Testis (tissue), 5 donors: Measurements from ENCODE around the gene GPX2. TPM values are rescaled to one million over a fixed set of nuclear protein-coding genes. Genes with fewer than 3 reads are reported as not detected.

Source experiments
- DNase-seq: peaks from one replicate; pipeline ENCODE4 v3.0.0-alpha.2; 2019
- H3K27ac ChIP-seq, 2 donors: fragments of 200-600 bp; sonication (generic); one replicate each; pipeline ENCODE4 v1.5.1; 2019
- H3K27me3 ChIP-seq: fragments of 200-600 bp; sonication (generic); one replicate; pipeline ENCODE4 v1.5.1; 2019
- H3K36me3 ChIP-seq: fragments of 200-600 bp; sonication (generic); one replicate; pipeline ENCODE4 v1.5.1; 2017; ENCODE audit warnings: low read depth; ENCODE audit errors: missing control alignments
- H3K4me1 ChIP-seq: fragments of 200-600 bp; sonication (generic); one replicate; pipeline ENCODE4 v1.5.1; 2019
- H3K4me3 ChIP-seq, 2 donors: fragments of 200-600 bp; sonication (generic); one replicate each; pipeline ENCODE4 v1.5.1; 2017 to 2019
- H3K9me3 ChIP-seq: fragments of 200-600 bp; sonication (generic); one replicate; pipeline ENCODE4 v1.5.1; 2017
- POLR2A ChIP-seq: fragments of 450-650 bp; IDR thresholded peaks from one replicate; pipeline ENCODE4 v1.6.1; 2017; ENCODE audit warnings: antibody characterized with exemption, mild to moderate bottlenecking, moderate library complexity
- WGBS, 2 donors: methylation state at CpG; one replicate each; pipeline ENCODE4 v1.1.5; 2018; 5-methylcytosine and 5-hydroxymethylcytosine counted together
- intact Hi-C: fragments of 100-400 bp; cut with DNase I; formaldehyde crosslinking; loops from one replicate; pipeline ENCODE4 v1.15.1; 2023; ENCODE audit warnings: low total_unique reads
- long read RNA-seq, 2 donors: transcript quantifications; one replicate each; lab custom pipeline, GENCODE V29; 2026
- polyA plus RNA-seq: library from polyadenylated mRNA; stranded (reverse); fragments of 350-450 nt; fragmentation: Illumina TruSeq; extraction: RNeasy Lipid Tissue Mini Kit (QIAGEN cat#74804); gene quantifications from one replicate; pipeline ENCODE4 v1.2.3, GENCODE V29; 2014; ENCODE audit warnings: low read depth, low replicate concordance; ENCODE audit not compliant: insufficient read depth
- total RNA-seq, 2 donors: library from RNA; depleted of rRNA; stranded (reverse); fragments of >200 nt; gene quantifications; one replicate each; pipeline ENCODE4 v1.2.3, GENCODE V29; 2016
- TF ChIP-seq, protein P1 (sequence below), 3 experiments: fragments of 450-650 bp in 2 of 3; fragments of 200-600 bp in 1 of 3; sonication (generic) in 1 of 3; IDR thresholded peaks; one replicate each; pipeline ENCODE4 v1.5.1; 2016 to 2019; ENCODE audit warnings: antibody characterized with exemption in 3 of 3, mild to moderate bottlenecking in 2 of 3, moderate library complexity in 1 of 3

Gene GPX2
- total RNA-seq (under 1 TPM in 1 of 2 donors, not detected in 1; 0.99 TPM), polyA plus RNA-seq (1.9 TPM)
- long read RNA-seq, donor 1 = 0 reads
- long read RNA-seq, donor 2, partial matches to known transcripts = 0 of 1 reads
- long read RNA-seq, donor 2, other reads (novel, unspliced or antisense) = 0 of 1 reads

DNA sequence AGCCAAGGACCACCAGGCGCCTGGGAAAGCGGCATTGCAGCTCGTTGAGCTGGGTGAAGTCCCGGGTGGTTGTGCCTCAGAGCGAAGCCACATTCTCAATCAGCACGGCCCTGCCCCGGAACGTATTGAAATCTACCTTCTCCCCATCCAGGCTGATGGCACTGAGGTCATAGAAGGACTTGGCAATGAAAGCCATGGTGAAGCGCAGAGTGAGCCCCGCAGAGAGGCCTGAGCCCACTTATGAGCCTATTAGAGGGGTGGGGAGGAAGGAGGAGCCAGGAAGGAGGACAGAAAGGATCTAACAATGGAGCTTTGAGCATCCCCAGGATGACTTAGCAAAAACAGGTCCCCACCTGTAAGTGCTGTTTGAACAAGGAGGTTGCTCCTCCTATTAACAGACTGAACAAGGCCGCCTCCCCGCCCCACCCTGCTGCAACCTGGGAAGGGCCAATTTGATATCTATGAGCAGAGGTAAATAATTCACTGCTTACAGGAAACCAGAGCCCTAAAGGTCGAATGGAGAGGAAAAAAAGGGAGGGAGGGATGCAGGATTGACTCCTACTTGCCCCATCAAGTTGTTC lies at the start of gene GPX2:
GPX2 (minus strand) TSS at position 215 of the 581 bp plus-strand sequence; CDS start at position 196, 19 bp downstream.
- Histone ChIP-seq H3K27me3 (no peaks in the 10 kb centered on the region), H3K9me3 (no peaks in the 10 kb centered on the region), H3K4me1 (peaks cover 7% of the 10 kb centered on the region), H3K4me3 (no peak within 1 kb of the TSS), H3K36me3 (no peaks in the 10 kb centered on the region), H3K27ac (no peak within 1 kb of the TSS)
- TF ChIP-seq, protein P1, sequence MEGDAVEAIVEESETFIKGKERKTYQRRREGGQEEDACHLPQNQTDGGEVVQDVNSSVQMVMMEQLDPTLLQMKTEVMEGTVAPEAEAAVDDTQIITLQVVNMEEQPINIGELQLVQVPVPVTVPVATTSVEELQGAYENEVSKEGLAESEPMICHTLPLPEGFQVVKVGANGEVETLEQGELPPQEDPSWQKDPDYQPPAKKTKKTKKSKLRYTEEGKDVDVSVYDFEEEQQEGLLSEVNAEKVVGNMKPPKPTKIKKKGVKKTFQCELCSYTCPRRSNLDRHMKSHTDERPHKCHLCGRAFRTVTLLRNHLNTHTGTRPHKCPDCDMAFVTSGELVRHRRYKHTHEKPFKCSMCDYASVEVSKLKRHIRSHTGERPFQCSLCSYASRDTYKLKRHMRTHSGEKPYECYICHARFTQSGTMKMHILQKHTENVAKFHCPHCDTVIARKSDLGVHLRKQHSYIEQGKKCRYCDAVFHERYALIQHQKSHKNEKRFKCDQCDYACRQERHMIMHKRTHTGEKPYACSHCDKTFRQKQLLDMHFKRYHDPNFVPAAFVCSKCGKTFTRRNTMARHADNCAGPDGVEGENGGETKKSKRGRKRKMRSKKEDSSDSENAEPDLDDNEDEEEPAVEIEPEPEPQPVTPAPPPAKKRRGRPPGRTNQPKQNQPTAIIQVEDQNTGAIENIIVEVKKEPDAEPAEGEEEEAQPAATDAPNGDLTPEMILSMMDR (IDR thresholded peaks at IDR 0.05) = no peak
- no peak for TF ChIP-seq POLR2A
- 87 to 89% methylated on average over 13 of the region's 13 CpGs for WGBS, 2 donors
- DNase-seq = no peak
- intact Hi-C loops = no loop called here

DNA sequence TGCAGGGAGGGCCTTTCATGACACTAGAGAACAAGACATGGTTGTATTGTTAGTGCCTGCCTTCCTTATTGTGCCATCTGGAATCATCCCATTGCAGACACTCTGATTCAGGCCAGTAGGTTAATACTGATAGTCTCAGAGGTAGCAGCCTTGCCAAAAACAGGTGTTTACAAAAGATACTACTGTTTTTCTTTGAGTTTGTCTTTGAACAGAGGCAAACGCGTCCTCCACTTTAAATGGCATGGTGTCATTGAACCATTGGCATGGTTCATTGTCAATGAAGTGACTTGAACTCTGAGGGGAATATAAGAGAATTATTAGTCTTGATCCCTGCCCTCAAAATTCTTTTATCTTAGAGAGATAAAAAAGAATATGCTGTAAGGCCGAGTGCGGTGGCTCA lies 48.4 kb upstream of the GPX2 start:
- 82 to 84% methylated on average over 4 of the region's 4 CpGs for WGBS, 2 donors
- H3K36me3 ChIP-seq = no peaks in the 10 kb centered on the region
- no peaks in the 10 kb centered on the region for H3K9me3 ChIP-seq
- H3K27me3 ChIP-seq = no peaks in the 10 kb centered on the region
- H3K27ac ChIP-seq = no peak overlapping the region
- DNase-seq = no peak
- intact Hi-C loops = no loop called here
- TF ChIP-seq, protein P1 (IDR thresholded peaks at IDR 0.05) = no peak
- no peak for TF ChIP-seq POLR2A
- no peaks in the 10 kb centered on the region for H3K4me1 ChIP-seq
- H3K4me3 ChIP-seq = no peak overlapping the region

DNA sequence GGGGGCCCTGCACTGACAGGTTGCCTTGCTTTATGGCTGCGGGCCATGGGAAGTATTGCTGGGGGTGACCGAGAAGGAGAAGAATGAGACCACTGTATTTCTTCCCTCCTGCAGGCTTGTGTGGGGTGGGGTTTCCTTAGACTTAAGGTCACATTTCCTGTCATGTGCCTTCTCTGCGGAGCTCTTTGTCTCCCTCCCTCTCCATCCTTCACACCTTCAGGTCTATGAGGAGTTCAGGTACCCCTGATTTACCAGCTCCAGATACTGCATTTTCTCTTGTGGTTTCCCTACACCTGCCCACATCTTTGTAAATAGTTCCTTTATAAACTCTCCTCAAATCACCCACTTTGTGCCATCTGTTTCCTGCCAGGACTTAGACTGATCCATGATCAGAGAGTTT lies 47.8 kb upstream of the GPX2 start:
- Histone ChIP-seq H3K4me1 (no peaks in the 10 kb centered on the region), H3K27me3 (no peaks in the 10 kb centered on the region), H3K9me3 (no peaks in the 10 kb centered on the region), H3K4me3 (no peak overlapping the region), H3K36me3 (no peaks in the 10 kb centered on the region), H3K27ac (no peak overlapping the region)
- intact Hi-C loops = no loop called here
- no peak for DNase-seq
- 71 to 72% methylated on average over 3 of the region's 3 CpGs for WGBS, 2 donors
- TF ChIP-seq, protein P1 (IDR thresholded peaks at IDR 0.05) = no peak
- TF ChIP-seq POLR2A = no peak

DNA sequence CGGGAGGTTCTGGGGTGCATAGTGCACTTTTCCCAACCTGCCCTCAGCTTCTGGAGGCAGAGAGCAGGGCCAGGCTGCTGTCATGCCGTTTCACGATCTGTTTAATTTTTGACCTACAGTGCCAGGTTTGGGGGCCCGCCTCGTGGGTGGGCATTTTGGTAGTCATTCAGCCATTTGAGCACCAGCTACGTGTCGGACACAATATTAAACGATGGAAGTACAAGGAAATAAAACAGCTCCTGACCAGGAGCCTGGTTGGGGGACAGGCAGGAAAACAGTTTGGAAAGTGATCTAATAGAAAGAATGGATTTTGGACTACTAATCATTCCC lies 44.9 kb upstream of the GPX2 start:
- WGBS, 2 donors = 0 to 1% methylated on average over 7 to 8 of the region's 8 CpGs
- Histone ChIP-seq H3K4me1 (no peaks in the 10 kb centered on the region), H3K27ac (peak overlapping the region; percentile 78 to 90), H3K27me3 (no peaks in the 10 kb centered on the region), H3K36me3 (no peaks in the 10 kb centered on the region), H3K4me3 (peak overlapping the region; percentile 72 to 76), H3K9me3 (no peaks in the 10 kb centered on the region)
- intact Hi-C loops = no loop called here
- TF ChIP-seq, protein P1 (IDR thresholded peaks at IDR 0.05) = no peak
- no peak for TF ChIP-seq POLR2A
- no peak for DNase-seq
